Fibroblast of lung (primary cell): Measurements from ENCODE around the gene EFR3B.

ENCODE experiments used
- EZH2 ChIP-seq: IDR thresholded peaks from 2 replicates; pipeline ENCODE4 v1.5.1; 2012; ENCODE audit warnings: low read length, control low read depth, mild to moderate bottlenecking; ENCODE audit errors: missing control alignments
- TF ChIP-seq, protein P1 (sequence below), 2 donors: IDR thresholded peaks in 1 of 2; conservative IDR thresholded peaks in 1 of 2; 1 replicate in 1 of 2; 2 replicates in 1 of 2; pipeline ENCODE4 v1.5.1; 2011 to 2012; ENCODE audit warnings: low read length in 2 of 2, control low read depth in 1 of 2, inconsistent platforms in 1 of 2, low read depth in 1 of 2, mild to moderate bottlenecking in 1 of 2

DNA sequence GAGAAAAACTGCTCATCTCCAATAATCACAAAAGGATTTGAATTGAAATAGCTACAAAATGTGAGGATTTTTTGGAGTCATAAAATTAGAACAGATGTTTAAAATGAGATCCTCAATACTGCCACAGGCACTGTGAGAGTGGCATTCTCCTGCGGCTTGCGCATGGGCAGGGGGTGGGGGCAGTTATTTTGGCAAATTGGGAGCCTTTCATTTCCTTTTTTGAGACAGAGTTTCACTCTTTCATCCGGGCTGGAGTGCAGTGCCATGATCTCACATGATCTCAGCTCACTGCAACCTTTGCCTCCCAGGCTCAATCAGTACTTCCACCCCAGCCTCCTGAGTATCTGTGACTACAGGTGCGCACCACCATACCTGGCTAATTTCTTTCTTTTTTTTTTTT is 84.1 kb downstream of the EFR3B start:
- TF ChIP-seq, protein P1, sequence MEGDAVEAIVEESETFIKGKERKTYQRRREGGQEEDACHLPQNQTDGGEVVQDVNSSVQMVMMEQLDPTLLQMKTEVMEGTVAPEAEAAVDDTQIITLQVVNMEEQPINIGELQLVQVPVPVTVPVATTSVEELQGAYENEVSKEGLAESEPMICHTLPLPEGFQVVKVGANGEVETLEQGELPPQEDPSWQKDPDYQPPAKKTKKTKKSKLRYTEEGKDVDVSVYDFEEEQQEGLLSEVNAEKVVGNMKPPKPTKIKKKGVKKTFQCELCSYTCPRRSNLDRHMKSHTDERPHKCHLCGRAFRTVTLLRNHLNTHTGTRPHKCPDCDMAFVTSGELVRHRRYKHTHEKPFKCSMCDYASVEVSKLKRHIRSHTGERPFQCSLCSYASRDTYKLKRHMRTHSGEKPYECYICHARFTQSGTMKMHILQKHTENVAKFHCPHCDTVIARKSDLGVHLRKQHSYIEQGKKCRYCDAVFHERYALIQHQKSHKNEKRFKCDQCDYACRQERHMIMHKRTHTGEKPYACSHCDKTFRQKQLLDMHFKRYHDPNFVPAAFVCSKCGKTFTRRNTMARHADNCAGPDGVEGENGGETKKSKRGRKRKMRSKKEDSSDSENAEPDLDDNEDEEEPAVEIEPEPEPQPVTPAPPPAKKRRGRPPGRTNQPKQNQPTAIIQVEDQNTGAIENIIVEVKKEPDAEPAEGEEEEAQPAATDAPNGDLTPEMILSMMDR (conservative IDR thresholded peaks at IDR 0.05 in 1 of 2, IDR thresholded peaks at IDR 0.05 in 1 of 2; ENCODE audit: low read depth in 1 of 2, low read length in 2 of 2), result no peak
- TF ChIP-seq EZH2, result no peak
